Transverse colon (tissue), 4 donors: ENCODE measurements around the gene THEM4.

Source experiments
- EP300 ChIP-seq: sonication (generic); formaldehyde crosslinking; IDR thresholded peaks from one replicate; pipeline ENCODE4 v1.6.1; 2017; ENCODE audit warnings: antibody characterized with exemption, low read depth
- POLR2AphosphoS5 ChIP-seq, 3 donors: sonication (generic); formaldehyde crosslinking; IDR thresholded peaks; one replicate each; pipeline ENCODE4 v1.6.1; 2016; ENCODE audit warnings: antibody characterized with exemption in 3 of 3
- TF ChIP-seq, protein P1 (sequence below), 5 experiments: fragments of 200-600 bp in 3 of 5; fragments of 450-650 bp in 2 of 5; sonication (generic) in 3 of 5; IDR thresholded peaks; 1 replicate in 2 of 5; 2 replicates in 3 of 5; pipeline ENCODE4 v1.5.1; 2016 to 2017; ENCODE audit warnings: antibody characterized with exemption in 5 of 5, inconsistent platforms in 3 of 5, mild to moderate bottlenecking in 2 of 5, moderate library complexity in 1 of 5

DNA sequence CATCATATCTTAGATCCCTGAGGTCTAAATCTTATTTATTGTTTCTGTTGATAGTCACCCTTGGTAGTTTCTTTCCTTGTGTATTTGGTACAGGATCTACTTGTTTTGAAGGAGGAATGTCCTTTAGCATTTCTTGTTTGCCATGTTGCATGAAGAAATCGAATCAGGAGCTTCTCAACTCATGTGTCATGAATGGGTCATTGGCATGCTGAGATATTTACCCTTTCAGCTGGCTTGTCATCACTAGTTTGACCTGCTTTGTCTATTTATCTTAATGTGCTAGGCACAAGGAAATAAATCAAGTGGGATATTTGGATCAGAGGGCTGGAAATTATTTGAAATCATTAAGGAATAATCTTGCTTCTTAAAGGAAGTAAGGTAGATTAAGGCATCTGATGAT is 23.8 kb downstream of the THEM4 start:
- TF ChIP-seq EP300 (no peak), POLR2AphosphoS5 (IDR thresholded peaks at IDR 0.05) (no peak)
- TF ChIP-seq, protein P1, sequence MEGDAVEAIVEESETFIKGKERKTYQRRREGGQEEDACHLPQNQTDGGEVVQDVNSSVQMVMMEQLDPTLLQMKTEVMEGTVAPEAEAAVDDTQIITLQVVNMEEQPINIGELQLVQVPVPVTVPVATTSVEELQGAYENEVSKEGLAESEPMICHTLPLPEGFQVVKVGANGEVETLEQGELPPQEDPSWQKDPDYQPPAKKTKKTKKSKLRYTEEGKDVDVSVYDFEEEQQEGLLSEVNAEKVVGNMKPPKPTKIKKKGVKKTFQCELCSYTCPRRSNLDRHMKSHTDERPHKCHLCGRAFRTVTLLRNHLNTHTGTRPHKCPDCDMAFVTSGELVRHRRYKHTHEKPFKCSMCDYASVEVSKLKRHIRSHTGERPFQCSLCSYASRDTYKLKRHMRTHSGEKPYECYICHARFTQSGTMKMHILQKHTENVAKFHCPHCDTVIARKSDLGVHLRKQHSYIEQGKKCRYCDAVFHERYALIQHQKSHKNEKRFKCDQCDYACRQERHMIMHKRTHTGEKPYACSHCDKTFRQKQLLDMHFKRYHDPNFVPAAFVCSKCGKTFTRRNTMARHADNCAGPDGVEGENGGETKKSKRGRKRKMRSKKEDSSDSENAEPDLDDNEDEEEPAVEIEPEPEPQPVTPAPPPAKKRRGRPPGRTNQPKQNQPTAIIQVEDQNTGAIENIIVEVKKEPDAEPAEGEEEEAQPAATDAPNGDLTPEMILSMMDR (IDR thresholded peaks at IDR 0.05), result no peak
